Colonic mucosa (tissue), 4 donors: ENCODE results near the gene CFAP298. TPM values are rescaled to one million over a fixed set of nuclear protein-coding genes. Genes with fewer than 3 reads are reported as not detected.

Experiments
- DNase-seq: peaks from one replicate; pipeline ENCODE4 v3.0.0-alpha.2; 2020
- H3K27ac ChIP-seq: fragments of 200-600 bp; one replicate; pipeline ENCODE4 v1.8.0; 2021
- H3K27me3 ChIP-seq: fragments of 200-600 bp; one replicate; pipeline ENCODE4 v1.8.0; 2021
- H3K36me3 ChIP-seq: fragments of 200-600 bp; one replicate; pipeline ENCODE4 v1.8.0; 2021
- H3K4me1 ChIP-seq: fragments of 200-600 bp; one replicate; pipeline ENCODE4 v1.8.0; 2021; ENCODE audit warnings: mild to moderate bottlenecking
- H3K4me3 ChIP-seq: fragments of 200-600 bp; one replicate; pipeline ENCODE4 v1.8.0; 2021
- H3K9ac ChIP-seq, 2 donors: one replicate each; pipeline ENCODE4 v1.7.0; 2013; ENCODE audit warnings: control low read depth in 2 of 2, low read depth in 2 of 2, low read length in 2 of 2
- H3K9me3 ChIP-seq: fragments of 200-600 bp; one replicate; pipeline ENCODE4 v1.8.0; 2021
- intact Hi-C: fragments of 100-400 bp; cut with DNase I; formaldehyde crosslinking; loops from one replicate; pipeline ENCODE4 v1.14.1; 2022
- total RNA-seq, 2 donors: library from RNA; stranded (reverse); fragmentation: NEBNext Ultra II Directional in 1 of 2; extraction: Animal tissue kit (Norgen Biotek cat#: 25700) in 1 of 2; gene quantifications; one replicate each; pipeline ENCODE4 v1.2.1, GENCODE V29; 2021
- TF ChIP-seq, protein P1 (sequence below): fragments of 200-600 bp; IDR thresholded peaks from one replicate; pipeline ENCODE4 v1.8.0; 2022; ENCODE audit warnings: antibody characterized with exemption, mild to moderate bottlenecking
- donor health status: healthy.
- donor health status: DM: no; HTN: no; CAD: no.
- donor health status: DM: no; HTN: no; CAD: no.

Gene CFAP298
- total RNA-seq, 2 donors from 2014 or later = 27.5 to 55.8 TPM

- TF ChIP-seq, protein P1, sequence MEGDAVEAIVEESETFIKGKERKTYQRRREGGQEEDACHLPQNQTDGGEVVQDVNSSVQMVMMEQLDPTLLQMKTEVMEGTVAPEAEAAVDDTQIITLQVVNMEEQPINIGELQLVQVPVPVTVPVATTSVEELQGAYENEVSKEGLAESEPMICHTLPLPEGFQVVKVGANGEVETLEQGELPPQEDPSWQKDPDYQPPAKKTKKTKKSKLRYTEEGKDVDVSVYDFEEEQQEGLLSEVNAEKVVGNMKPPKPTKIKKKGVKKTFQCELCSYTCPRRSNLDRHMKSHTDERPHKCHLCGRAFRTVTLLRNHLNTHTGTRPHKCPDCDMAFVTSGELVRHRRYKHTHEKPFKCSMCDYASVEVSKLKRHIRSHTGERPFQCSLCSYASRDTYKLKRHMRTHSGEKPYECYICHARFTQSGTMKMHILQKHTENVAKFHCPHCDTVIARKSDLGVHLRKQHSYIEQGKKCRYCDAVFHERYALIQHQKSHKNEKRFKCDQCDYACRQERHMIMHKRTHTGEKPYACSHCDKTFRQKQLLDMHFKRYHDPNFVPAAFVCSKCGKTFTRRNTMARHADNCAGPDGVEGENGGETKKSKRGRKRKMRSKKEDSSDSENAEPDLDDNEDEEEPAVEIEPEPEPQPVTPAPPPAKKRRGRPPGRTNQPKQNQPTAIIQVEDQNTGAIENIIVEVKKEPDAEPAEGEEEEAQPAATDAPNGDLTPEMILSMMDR = no peak
- no peak overlapping the region for H3K9ac ChIP-seq
- H3K27ac ChIP-seq = no peak overlapping the region
- no peaks in the 10 kb centered on the region for H3K27me3 ChIP-seq
- intact Hi-C loops = no loop called here
- H3K36me3 ChIP-seq = no peaks in the 10 kb centered on the region
- no peaks in the 10 kb centered on the region for H3K4me1 ChIP-seq
- no peak overlapping the region for H3K4me3 ChIP-seq
- DNase-seq = no peak
- H3K9me3 ChIP-seq = no peaks in the 10 kb centered on the region
Measured at GRCh38 chr21:32595431-32595830, 16.7 kb downstream of the CFAP298 start.

- H3K27me3 ChIP-seq = no peaks in the 10 kb centered on the region
- intact Hi-C loops = no loop called here
Measured at GRCh38 chr21:32593690-32594089, 18.5 kb downstream of the CFAP298 start.

DNA sequence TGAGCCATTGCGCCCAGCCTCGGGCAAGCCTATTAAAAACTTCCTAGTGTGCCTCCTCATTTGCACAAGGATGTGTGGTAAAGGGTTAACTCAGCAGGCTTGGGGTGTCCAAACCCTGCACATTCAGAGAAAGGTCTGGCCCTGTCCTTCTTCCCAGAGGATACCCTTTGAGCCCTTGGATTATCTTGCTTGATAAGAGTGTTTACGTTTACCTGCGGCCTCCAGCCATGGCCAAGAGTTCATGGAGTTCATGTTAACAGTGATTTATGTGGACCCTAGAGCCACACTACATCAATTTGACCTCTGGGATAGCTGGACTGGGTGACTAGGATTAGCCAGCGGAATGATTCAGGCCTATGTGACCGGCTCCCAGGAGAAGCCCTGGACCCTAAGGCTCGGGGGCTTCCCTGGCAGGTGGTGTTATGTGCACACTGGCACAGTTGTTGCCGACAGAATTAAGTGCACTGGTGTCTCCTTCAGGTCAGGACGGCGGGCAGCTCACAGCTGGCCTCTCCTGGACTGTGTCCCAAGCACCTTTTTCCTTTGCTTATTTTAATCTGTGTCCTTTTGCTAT, 19.2 kb downstream of the CFAP298 start:
- Histone ChIP-seq H3K27ac (no peak overlapping the region), H3K36me3 (no peaks in the 10 kb centered on the region), H3K4me1 (no peaks in the 10 kb centered on the region), H3K27me3 (no peaks in the 10 kb centered on the region), H3K9ac (no peak overlapping the region), H3K9me3 (no peaks in the 10 kb centered on the region), H3K4me3 (no peak overlapping the region)
- TF ChIP-seq, protein P1 = no peak
- no peak for DNase-seq
- intact Hi-C loops = no loop called here

More at GRCh38 chr21:32593690-32594089, 18.5 kb downstream of the CFAP298 start:
- no peak overlapping the region for H3K4me3 ChIP-seq
- H3K27ac ChIP-seq = no peak overlapping the region
- H3K4me1 ChIP-seq = no peaks in the 10 kb centered on the region
- DNase-seq = no peak
- TF ChIP-seq, protein P1 = no peak
- no peak overlapping the region for H3K9ac ChIP-seq
- H3K36me3 ChIP-seq = no peaks in the 10 kb centered on the region
- no peaks in the 10 kb centered on the region for H3K9me3 ChIP-seq

DNA sequence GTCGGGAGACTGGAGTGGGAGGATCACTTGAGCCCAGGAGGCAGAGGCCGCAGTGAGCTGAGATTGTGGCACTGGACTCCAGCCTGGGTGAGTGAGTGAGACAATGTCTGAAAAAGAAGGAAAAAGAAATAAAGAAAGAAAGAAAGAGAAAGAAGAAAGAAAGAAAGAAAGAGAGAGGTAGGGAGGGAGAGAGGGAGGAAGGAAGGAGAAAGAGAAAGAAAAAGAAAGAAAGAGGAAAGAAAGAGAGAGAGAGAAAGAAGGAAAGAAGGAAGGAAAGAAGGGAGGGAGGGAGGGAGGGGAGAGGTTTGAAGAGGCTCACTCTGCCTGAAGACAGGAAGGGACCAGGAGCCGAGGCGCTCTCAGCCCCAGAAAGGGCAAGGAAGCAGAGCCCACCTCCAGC, 22.0 kb downstream of the CFAP298 start:
- no peaks in the 10 kb centered on the region for H3K9me3 ChIP-seq
- no peaks in the 10 kb centered on the region for H3K27me3 ChIP-seq
- TF ChIP-seq, protein P1 = no peak
- no peak overlapping the region for H3K27ac ChIP-seq
- H3K36me3 ChIP-seq = no peaks in the 10 kb centered on the region
- no peaks in the 10 kb centered on the region for H3K4me1 ChIP-seq
- no peak overlapping the region for H3K4me3 ChIP-seq
- no peak overlapping the region for H3K9ac ChIP-seq
- intact Hi-C loops = no loop called here
- no peak for DNase-seq

DNA sequence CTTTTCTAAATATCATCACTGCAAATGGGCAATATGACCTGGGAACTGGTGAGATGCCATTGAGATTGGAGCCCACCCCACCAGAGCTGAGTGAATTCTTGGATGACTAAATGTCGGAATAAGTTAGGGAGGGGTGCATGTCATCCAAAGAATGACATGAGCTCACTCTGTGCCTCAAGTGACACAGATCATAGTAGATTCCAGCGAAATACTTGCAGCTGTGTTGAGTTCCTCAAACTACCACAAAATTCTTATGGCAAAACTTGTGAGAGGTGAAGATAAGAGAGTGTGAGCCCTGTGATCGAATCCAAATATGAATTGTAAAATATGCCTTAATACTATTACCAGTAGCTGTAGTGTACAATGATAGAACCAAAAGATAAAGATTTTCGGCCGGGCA, 24.5 kb downstream of the CFAP298 start:
- Histone ChIP-seq H3K27me3 (no peaks in the 10 kb centered on the region), H3K36me3 (no peaks in the 10 kb centered on the region), H3K27ac (no peak overlapping the region), H3K9ac (no peak overlapping the region), H3K9me3 (no peaks in the 10 kb centered on the region), H3K4me3 (no peak overlapping the region), H3K4me1 (no peaks in the 10 kb centered on the region)
- DNase-seq = no peak
- TF ChIP-seq, protein P1 = no peak
- intact Hi-C loops = no loop called here
